ENCODE results near the gene CAMK2N2. TPM values are rescaled to one million over a fixed set of nuclear protein-coding genes. Genes with fewer than 3 reads are reported as not detected.

The CAMK2N2 gene
- total RNA-seq, 4 donors from 2014 or later: not detected

DNA sequence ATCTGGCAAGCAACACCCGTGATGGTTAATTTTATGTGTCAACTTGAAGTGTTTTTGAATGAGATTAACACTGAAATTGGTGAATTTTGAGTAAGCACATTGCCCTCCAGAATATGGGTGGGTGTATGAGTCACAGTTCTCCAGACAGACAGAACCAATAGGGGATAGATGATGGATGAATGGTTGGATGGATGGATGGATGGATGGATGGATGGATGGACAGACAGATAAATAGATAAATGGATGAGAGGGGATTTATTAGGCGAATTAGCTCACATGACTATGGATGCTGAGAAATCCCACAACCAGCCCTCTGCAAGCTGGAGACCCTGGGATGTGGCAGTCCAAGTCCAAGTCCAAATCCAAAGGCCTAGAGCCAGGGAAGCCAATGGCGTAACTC is 37.4 kb downstream of the CAMK2N2 start:
- H3K27me3 ChIP-seq: no peaks in the 10 kb centered on the region
- H3K4me1 ChIP-seq: peaks cover 0 to 3% (median under 1%) of the 10 kb centered on the region in 4 donors
- H3K4me3 ChIP-seq: no peak overlapping the region
- no peaks in the 10 kb centered on the region for H3K9me3 ChIP-seq
- H3K36me3 ChIP-seq: no peaks in the 10 kb centered on the region
- no peak overlapping the region for H3K27ac ChIP-seq
- DNase-seq: no peak
- TF ChIP-seq, protein P1, sequence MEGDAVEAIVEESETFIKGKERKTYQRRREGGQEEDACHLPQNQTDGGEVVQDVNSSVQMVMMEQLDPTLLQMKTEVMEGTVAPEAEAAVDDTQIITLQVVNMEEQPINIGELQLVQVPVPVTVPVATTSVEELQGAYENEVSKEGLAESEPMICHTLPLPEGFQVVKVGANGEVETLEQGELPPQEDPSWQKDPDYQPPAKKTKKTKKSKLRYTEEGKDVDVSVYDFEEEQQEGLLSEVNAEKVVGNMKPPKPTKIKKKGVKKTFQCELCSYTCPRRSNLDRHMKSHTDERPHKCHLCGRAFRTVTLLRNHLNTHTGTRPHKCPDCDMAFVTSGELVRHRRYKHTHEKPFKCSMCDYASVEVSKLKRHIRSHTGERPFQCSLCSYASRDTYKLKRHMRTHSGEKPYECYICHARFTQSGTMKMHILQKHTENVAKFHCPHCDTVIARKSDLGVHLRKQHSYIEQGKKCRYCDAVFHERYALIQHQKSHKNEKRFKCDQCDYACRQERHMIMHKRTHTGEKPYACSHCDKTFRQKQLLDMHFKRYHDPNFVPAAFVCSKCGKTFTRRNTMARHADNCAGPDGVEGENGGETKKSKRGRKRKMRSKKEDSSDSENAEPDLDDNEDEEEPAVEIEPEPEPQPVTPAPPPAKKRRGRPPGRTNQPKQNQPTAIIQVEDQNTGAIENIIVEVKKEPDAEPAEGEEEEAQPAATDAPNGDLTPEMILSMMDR (IDR thresholded peaks at IDR 0.05): no peak
- TF ChIP-seq POLR2A (IDR thresholded peaks at IDR 0.05): no peak

DNA sequence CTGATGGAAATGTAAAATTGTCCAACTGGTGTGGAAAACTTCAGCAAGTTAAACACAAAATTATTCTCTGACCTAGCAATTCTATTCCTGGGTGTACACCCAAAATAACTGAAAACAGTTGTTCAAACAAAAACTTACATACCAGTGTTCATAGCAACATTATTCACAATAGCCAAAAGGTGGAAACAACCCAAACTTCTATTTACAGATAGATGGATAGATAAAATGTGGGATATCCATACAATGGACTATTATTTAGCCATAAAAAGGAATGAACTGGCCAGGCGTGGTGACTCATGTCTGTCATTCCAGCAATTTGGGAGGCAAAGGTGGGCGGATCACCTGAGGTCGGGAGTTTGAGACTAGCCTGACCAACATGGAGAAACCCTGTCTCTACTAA is 38.8 kb downstream of the CAMK2N2 start:
- H3K36me3 ChIP-seq: no peaks in the 10 kb centered on the region
- no peaks in the 10 kb centered on the region for H3K9me3 ChIP-seq
- H3K4me3 ChIP-seq: no peak overlapping the region
- no peak for TF ChIP-seq POLR2A (IDR thresholded peaks at IDR 0.05)
- TF ChIP-seq, protein P1 (IDR thresholded peaks at IDR 0.05): no peak
- no peaks in the 10 kb centered on the region for H3K27me3 ChIP-seq
- no peaks in the 10 kb centered on the region for H3K4me1 ChIP-seq
- no peak for DNase-seq
- H3K27ac ChIP-seq: no peak overlapping the region

DNA sequence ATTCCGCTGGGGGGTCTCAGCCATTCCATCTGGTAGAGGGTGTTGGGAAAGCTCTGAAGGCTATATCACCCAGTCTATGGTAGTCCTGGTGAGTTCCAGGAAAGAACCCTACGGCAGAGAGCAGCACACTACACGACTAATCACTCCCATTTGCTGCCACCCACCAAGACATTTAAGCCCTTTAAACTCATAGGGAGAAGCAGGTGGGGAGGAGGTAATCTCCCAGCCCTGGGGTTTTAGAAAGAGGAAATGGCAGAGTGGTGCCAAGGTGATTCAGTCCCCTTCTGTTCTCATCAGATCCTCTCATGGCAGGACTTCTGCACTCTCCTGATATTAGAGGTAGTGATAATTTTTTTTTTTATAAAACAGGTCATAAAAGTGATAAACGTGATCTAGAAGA is 42.5 kb downstream of the CAMK2N2 start:
- no peaks in the 10 kb centered on the region for H3K27me3 ChIP-seq

DNA sequence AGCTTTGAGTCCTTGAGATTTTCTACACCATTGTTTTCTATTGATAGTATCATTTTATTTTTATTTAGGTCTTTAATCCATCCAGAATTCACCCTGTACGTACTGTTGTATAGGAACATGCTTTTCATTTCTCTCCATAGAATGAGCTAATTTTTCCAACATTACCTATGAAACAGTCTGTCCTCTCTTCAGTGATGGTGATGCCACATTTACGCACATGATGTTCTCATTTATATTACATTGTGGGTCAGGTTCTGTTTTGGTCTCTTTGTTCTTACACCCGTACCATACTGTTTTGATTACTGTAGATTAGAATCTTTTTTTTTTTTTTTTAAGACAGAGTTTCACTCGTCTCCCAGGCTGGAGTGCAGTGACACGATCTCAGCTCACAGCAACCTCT is 49.6 kb downstream of the CAMK2N2 start:
- H3K27me3 ChIP-seq: no peaks in the 10 kb centered on the region
- H3K4me1 ChIP-seq: no peaks in the 10 kb centered on the region
- H3K27ac ChIP-seq: no peak overlapping the region
- no peak overlapping the region for H3K4me3 ChIP-seq
- H3K9me3 ChIP-seq: no peaks in the 10 kb centered on the region
- no peaks in the 10 kb centered on the region for H3K36me3 ChIP-seq
- DNase-seq: no peak
- TF ChIP-seq POLR2A (IDR thresholded peaks at IDR 0.05): no peak
- TF ChIP-seq, protein P1 (IDR thresholded peaks at IDR 0.05): no peak

More for the DNA sequence above, 42.5 kb downstream of the CAMK2N2 start:
- H3K36me3 ChIP-seq: no peaks in the 10 kb centered on the region
- no peak for DNase-seq
- H3K4me3 ChIP-seq: no peak overlapping the region
- H3K4me1 ChIP-seq: no peaks in the 10 kb centered on the region
- H3K9me3 ChIP-seq: no peaks in the 10 kb centered on the region
- no peak for TF ChIP-seq POLR2A (IDR thresholded peaks at IDR 0.05)
- TF ChIP-seq, protein P1 (IDR thresholded peaks at IDR 0.05): no peak
- no peak overlapping the region for H3K27ac ChIP-seq

DNA sequence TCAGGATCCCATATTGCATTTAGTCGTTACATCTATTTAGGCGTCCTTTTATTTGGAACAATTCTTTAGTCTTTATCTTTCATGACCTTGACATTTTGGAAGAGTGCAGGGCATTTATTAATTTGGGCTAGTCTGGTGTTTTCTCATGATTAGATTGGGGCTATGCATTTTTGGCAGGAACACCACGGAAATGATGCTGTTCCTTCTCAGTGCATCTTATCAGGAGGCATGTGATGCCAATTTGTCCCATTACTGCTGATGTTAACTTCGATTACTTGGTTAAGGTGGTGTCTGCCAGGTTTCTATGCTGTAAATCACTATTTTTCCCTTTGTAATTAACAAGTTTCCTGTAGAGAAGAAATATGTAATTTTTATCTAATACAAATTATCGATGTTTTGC is 50.1 kb downstream of the CAMK2N2 start:
- H3K27me3 ChIP-seq: no peaks in the 10 kb centered on the region
- H3K4me3 ChIP-seq: no peak overlapping the region
- H3K27ac ChIP-seq: no peak overlapping the region
- no peaks in the 10 kb centered on the region for H3K9me3 ChIP-seq
- no peak for DNase-seq
- H3K4me1 ChIP-seq: no peaks in the 10 kb centered on the region
- TF ChIP-seq POLR2A (IDR thresholded peaks at IDR 0.05): no peak
- TF ChIP-seq, protein P1 (IDR thresholded peaks at IDR 0.05): no peak
- H3K36me3 ChIP-seq: no peaks in the 10 kb centered on the region

Small RNA genes lying within 50 kb of the gene (small RNA-seq; reads per million reads assigned to genes)
- 1.1 to 1.3 reads per million in 2 donors for gene MIR1224

Other genes starting within 250 kb of the CAMK2N2 start
- 10 to 100 TPM; 54.0 to 95.7 (median 82.1) TPM for gene ABCC5, start 243.7 kb downstream of the CAMK2N2 start, total RNA-seq
- not detected for gene HTR3D, start 229.8 kb downstream of the CAMK2N2 start, total RNA-seq
- not detected for gene HTR3C, start 208.5 kb downstream of the CAMK2N2 start, total RNA-seq
- gene HTR3E, start 164.5 kb downstream of the CAMK2N2 start, total RNA-seq: 1 to 10 TPM in 1 of 4 donors, not detected in 3; 1.2 TPM
- 10 to 100 TPM; 24.7 to 67.7 (median 41.6) TPM for gene EIF2B5, start 126.2 kb downstream of the CAMK2N2 start, total RNA-seq
- 10 to 100 TPM; 65.3 to 90.6 (median 76.7) TPM for gene DVL3, start 106.2 kb downstream of the CAMK2N2 start, total RNA-seq
- gene AP2M1, start 86.7 kb downstream of the CAMK2N2 start, total RNA-seq: 100 to 1,000 TPM; 150 to 200 (median 195) TPM
- 100 to 1,000 TPM in 3 of 4 donors, 10 to 100 TPM in 1; 94.7 to 136 (median 125) TPM for gene ABCF3, start 75.4 kb downstream of the CAMK2N2 start, total RNA-seq
- 1 to 10 TPM in 3 of 4 donors, under 1 TPM in 1; 0.83 to 9.1 (median 6.9) TPM for gene VWA5B2, start 32.0 kb downstream of the CAMK2N2 start, total RNA-seq
- 10 to 100 TPM; 19.0 to 63.6 (median 56.8) TPM for gene ALG3, start 12.6 kb downstream of the CAMK2N2 start, total RNA-seq
- 1 to 10 TPM; 1.7 to 9.8 (median 5.7) TPM for gene EEF1AKMT4, start 11.9 kb downstream of the CAMK2N2 start, total RNA-seq
- gene ECE2, start 14.5 kb upstream of the CAMK2N2 start, total RNA-seq: not detected
- gene PSMD2, start 37.7 kb upstream of the CAMK2N2 start, total RNA-seq: 100 to 1,000 TPM; 140 to 198 (median 155) TPM
- 100 to 1,000 TPM; 209 to 295 (median 244) TPM for gene EIF4G1, start 53.1 kb upstream of the CAMK2N2 start, total RNA-seq
- 10 to 100 TPM in 3 of 4 donors, 1 to 10 TPM in 1; 5.8 to 47.9 (median 19.6) TPM for gene FAM131A, start 76.0 kb upstream of the CAMK2N2 start, total RNA-seq
- gene CLCN2, start 100.1 kb upstream of the CAMK2N2 start, total RNA-seq: 10 to 100 TPM; 11.6 to 87.8 (median 63.8) TPM
- gene POLR2H, start 100.2 kb upstream of the CAMK2N2 start, total RNA-seq: 100 to 1,000 TPM in 3 of 4 donors, 10 to 100 TPM in 1; 90.8 to 307 (median 239) TPM
- gene THPO, start 116.7 kb upstream of the CAMK2N2 start, total RNA-seq: 1 to 10 TPM in 1 of 4 donors, under 1 TPM in 1, not detected in 2; 0.54 to 2.5 TPM
- gene CHRD, start 118.5 kb upstream of the CAMK2N2 start, total RNA-seq: 10 to 100 TPM in 1 of 4 donors, 1 to 10 TPM in 2, under 1 TPM in 1; 0.53 to 17.3 (median 4.4) TPM